ENCODE data around the gene IMP4. TPM values are rescaled to one million over a fixed set of nuclear protein-coding genes. Genes with fewer than 3 reads are reported as not detected.
A peak's percentile ranks its signal among the peaks of the same experiment; 100 is the strongest.
"Not testable (repeated sequence)": the region's sequence is repeated elsewhere in the genome, so short reads cannot be mapped to it uniquely, and the experiment has no call there.

The IMP4 gene
- total and polyA plus RNA-seq, 4 donors, result 31.7 to 95.5 (median 61.2) TPM

DNA sequence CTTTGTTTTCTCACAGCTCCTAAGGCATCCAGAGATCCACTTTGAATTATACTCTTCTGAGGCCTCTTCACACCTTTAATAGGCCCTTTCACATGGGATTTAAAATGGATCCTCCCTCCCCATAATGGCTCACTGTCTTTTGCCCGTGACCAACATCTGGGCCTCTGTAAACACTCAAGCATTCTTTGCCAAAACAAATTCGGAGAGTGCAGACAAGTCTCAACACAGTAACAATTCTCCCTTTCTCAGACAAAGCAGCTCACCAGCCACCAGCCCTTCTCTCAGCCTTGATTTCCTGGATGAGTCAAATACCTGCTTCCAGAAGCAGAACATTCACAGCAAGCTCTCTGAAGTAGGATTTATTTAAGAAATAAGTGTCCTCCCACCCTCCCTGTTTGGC, 14.0 kb upstream of the IMP4 start:
- H3K9me3 ChIP-seq (ENCODE audit: control insufficient read depth in 4 of 4, low read length in 3 of 4), result no peaks in the 10 kb centered on the region
- peaks cover 0 to 3% (median 1%) of the 10 kb centered on the region in 4 donors for H3K27me3 ChIP-seq (ENCODE audit: control insufficient read depth in 4 of 4, insufficient read depth in 4 of 4, low read length in 3 of 4)
- H3K36me3 ChIP-seq (ENCODE audit: control insufficient read depth in 4 of 4, insufficient read depth in 3 of 4, low read depth in 1 of 4, low read length in 3 of 4), result no peaks in the 10 kb centered on the region

GRCh38 chr2:130332271-130333073, 10.2 kb upstream of the IMP4 start:
- Histone ChIP-seq H3K9me3 (ENCODE audit: control insufficient read depth in 4 of 4, low read length in 3 of 4) (no peaks in the 10 kb centered on the region), H3K36me3 (ENCODE audit: control insufficient read depth in 4 of 4, insufficient read depth in 3 of 4, low read depth in 1 of 4, low read length in 3 of 4) (no peaks in the 10 kb centered on the region), H3K27ac (ENCODE audit: low read depth in 1 of 2, low read length in 2 of 2) (no peak overlapping the region), H3K4me3 (ENCODE audit: low read depth in 1 of 3, low read length in 3 of 3) (peak overlapping the region in 1 of 3 donors; percentile 8), H3K27me3 (ENCODE audit: control insufficient read depth in 4 of 4, insufficient read depth in 4 of 4, low read length in 3 of 4) (peaks cover 0 to 3% (median 1%) of the 10 kb centered on the region in 4 donors), H3K9ac (ENCODE audit: low read depth in 1 of 2, low read length in 2 of 2) (no peak overlapping the region), H3K4me1 (ENCODE audit: control insufficient read depth in 4 of 4, insufficient read depth in 4 of 4, low read length in 3 of 4) (peaks cover 1 to 6% (median 3%) of the 10 kb centered on the region in 4 donors)
- DNase-seq (ENCODE audit: low spot score), result peak; percentile 76
- TF ChIP-seq RAD21 (IDR thresholded peaks at IDR 0.05) (peak; percentile 95 to 98), YY1 (IDR thresholded peaks at IDR 0.05) (peak; percentile 56), FOXA1 (IDR thresholded peaks at IDR 0.05) (no peak), EGR1 (IDR thresholded peaks at IDR 0.05; ENCODE audit: low read depth in 2 of 2) (no peak), CTCF (IDR thresholded peaks at IDR 0.05; ENCODE audit: low read depth, low read length, missing input control) (peak; percentile 83), JUND (IDR thresholded peaks at IDR 0.05) (peak in 1 of 2 donors; percentile 23), REST (IDR thresholded peaks at IDR 0.05) (no peak)
- WGBS, result 22% methylated on average over 29 of the region's 29 CpGs

More for the DNA sequence above, 14.0 kb upstream of the IMP4 start:
- no peak overlapping the region for H3K27ac ChIP-seq (ENCODE audit: low read depth in 1 of 2, low read length in 2 of 2)
- 41% methylated on average over 2 of the region's 2 CpGs for WGBS
- H3K4me1 ChIP-seq (ENCODE audit: control insufficient read depth in 4 of 4, insufficient read depth in 4 of 4, low read length in 3 of 4), result peaks cover 1 to 3% (median 3%) of the 10 kb centered on the region in 4 donors
- H3K4me3 ChIP-seq (ENCODE audit: low read depth in 1 of 3, low read length in 3 of 3), result no peak overlapping the region
- DNase-seq (ENCODE audit: low spot score), result no peak
- TF ChIP-seq, protein P1, sequence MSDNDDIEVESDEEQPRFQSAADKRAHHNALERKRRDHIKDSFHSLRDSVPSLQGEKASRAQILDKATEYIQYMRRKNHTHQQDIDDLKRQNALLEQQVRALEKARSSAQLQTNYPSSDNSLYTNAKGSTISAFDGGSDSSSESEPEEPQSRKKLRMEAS (IDR thresholded peaks at IDR 0.05), result no peak
- no peak overlapping the region for H3K9ac ChIP-seq (ENCODE audit: low read depth in 1 of 2, low read length in 2 of 2)

- not testable (repeated sequence) for H3K4me3 ChIP-seq (ENCODE audit: low read depth in 1 of 3, low read length in 3 of 3); H3K9me3 ChIP-seq (ENCODE audit: control insufficient read depth in 4 of 4, low read length in 3 of 4)
- WGBS, result 65% methylated on average over 8 of the region's 8 CpGs
These were observed 9.4 kb upstream of the IMP4 start for GRCh38 chr2:130333253-130333652.

More at GRCh38 chr2:130333253-130333652, 9.4 kb upstream of the IMP4 start:
- H3K27me3 ChIP-seq (ENCODE audit: control insufficient read depth in 4 of 4, insufficient read depth in 4 of 4, low read length in 3 of 4); H3K9ac ChIP-seq (ENCODE audit: low read depth in 1 of 2, low read length in 2 of 2); H3K36me3 ChIP-seq (ENCODE audit: control insufficient read depth in 4 of 4, insufficient read depth in 3 of 4, low read depth in 1 of 4, low read length in 3 of 4); H3K27ac ChIP-seq (ENCODE audit: low read depth in 1 of 2, low read length in 2 of 2); H3K4me1 ChIP-seq (ENCODE audit: control insufficient read depth in 4 of 4, insufficient read depth in 4 of 4, low read length in 3 of 4); DNase-seq (ENCODE audit: low spot score): not testable (repeated sequence)
